LNCaP clone FGC (cell line): ENCODE data around the gene TSHR.
A peak's percentile ranks its signal among the peaks of the same experiment; 100 is the strongest.

ENCODE experiments used
- DNase-seq: peaks from one replicate; pipeline ENCODE4 v3.0.0-alpha.2; 2011; ENCODE audit warnings: low read depth
- H3K4me3 ChIP-seq: 2 replicates; pipeline ENCODE4 v1.5.1; 2011; ENCODE audit warnings: mild to moderate bottlenecking, low read depth, low read length, control low read depth
- CTCF ChIP-seq: IDR thresholded peaks from 2 replicates; pipeline ENCODE4 v1.5.1; 2012; ENCODE audit warnings: mild to moderate bottlenecking; ENCODE audit not compliant: control insufficient read depth, insufficient read depth; ENCODE audit errors: extremely low read depth

TSHR gene

GRCh38 chr14:81169267-81169666, 213.8 kb downstream of the TSHR start:
- peak overlapping the region; percentile 75 for H3K4me3 ChIP-seq
- no peak for DNase-seq
- TF ChIP-seq CTCF, result no peak

- TF ChIP-seq CTCF, result no peak
- no peak for DNase-seq
Observed at GRCh38 chr14:81169711-81170103, 214.3 kb downstream of the TSHR start.

GRCh38 chr14:81170104-81170828, 214.8 kb downstream of the TSHR start:
- H3K4me3 ChIP-seq, result peak overlapping the region; percentile 75
- peak; percentile 72 for DNase-seq
- TF ChIP-seq CTCF, result peak; percentile 78

More at GRCh38 chr14:81169711-81170103, 214.3 kb downstream of the TSHR start:
- H3K4me3 ChIP-seq, result peak overlapping the region; percentile 75

- no peak for TF ChIP-seq CTCF
- H3K4me3 ChIP-seq, result no peak overlapping the region; the same call in 1 of the 2 replicates
- DNase-seq, result no peak
Observed at GRCh38 chr14:81170829-81171195, 215.4 kb downstream of the TSHR start.

- no peak for DNase-seq
Observed at GRCh38 chr14:81172353-81172752, 216.9 kb downstream of the TSHR start.

GRCh38 chr14:81172881-81173280, 217.5 kb downstream of the TSHR start:
- H3K4me3 ChIP-seq, result no peak overlapping the region
- no peak for TF ChIP-seq CTCF
- no peak for DNase-seq

More at GRCh38 chr14:81172353-81172752, 216.9 kb downstream of the TSHR start:
- H3K4me3 ChIP-seq, result no peak overlapping the region
- TF ChIP-seq CTCF, result no peak

- no peak for TF ChIP-seq CTCF
- DNase-seq, result no peak
- no peak overlapping the region for H3K4me3 ChIP-seq
Observed at GRCh38 chr14:81176241-81176640, 220.8 kb downstream of the TSHR start.
